Mucosa of descending colon (tissue), 3 donors: ENCODE measurements around the gene DOCK1. TPM values are rescaled to one million over a fixed set of nuclear protein-coding genes. Genes with fewer than 3 reads are reported as not detected.

Source experiments
- ATAC-seq: fragments of 200-7000 bp; cut with Tn5 transposase; one replicate; pipeline ENCODE4 v1.9.1; 2020; ENCODE audit warnings: mild to moderate bottlenecking, moderate library complexity
- DNase-seq, 3 donors: peaks; one replicate each; pipeline ENCODE4 v3.0.0-alpha.2; 2020
- H3K36me3 ChIP-seq: fragments of 200-600 bp; one replicate; pipeline ENCODE4 v1.8.0; 2021; ENCODE audit warnings: low read depth, mild to moderate bottlenecking
- H3K4me1 ChIP-seq: fragments of 200-600 bp; one replicate; pipeline ENCODE4 v1.8.0; 2021; ENCODE audit warnings: low read depth, mild to moderate bottlenecking
- H3K4me3 ChIP-seq: fragments of 200-600 bp; one replicate; pipeline ENCODE4 v1.8.0; 2021; ENCODE audit warnings: mild to moderate bottlenecking
- H3K9me3 ChIP-seq: fragments of 200-600 bp; one replicate; pipeline ENCODE4 v1.8.0; 2021; ENCODE audit warnings: mild to moderate bottlenecking
- CTCF ChIP-seq: fragments of 200-600 bp; IDR thresholded peaks from one replicate; pipeline ENCODE4 v1.8.0; 2022; ENCODE audit warnings: antibody characterized with exemption, mild to moderate bottlenecking
- intact Hi-C, 2 donors: fragments of 100-400 bp; cut with DNase I in 1 of 2; cut with micrococcal nuclease in 1 of 2; formaldehyde crosslinking; loops; one replicate each; pipeline versions ENCODE4 v1.11.0 to v1.11.1; 2022; cut with DNase I, micrococcal nuclease
- total RNA-seq, 3 donors: library from RNA; stranded (reverse); fragmentation: NEBNext Ultra II Directional in 2 of 3; extraction: Animal tissue kit (Norgen Biotek cat#: 25700) in 2 of 3; gene quantifications; one replicate each; pipeline versions ENCODE4 v1.2.1 to v1.2.4, GENCODE V29; 2021 to 2023
- donor health status: DM: no; HTN: no; CAD: no; lungs with moderate emphysema.
- donor health status: DM: no; HTN: no; CAD: no.
- donor health status: DM: no; HTN: yes; CAD: no.

Gene DOCK1
- total RNA-seq, 3 donors from 2014 or later = 56.5 to 103 (median 74.1) TPM

GRCh38 chr10:127343821-127344220, 438.6 kb downstream of the DOCK1 start:
- Histone ChIP-seq H3K9me3 (no peaks in the 10 kb centered on the region), H3K36me3 (no peaks in the 10 kb centered on the region), H3K4me1 (no peaks in the 10 kb centered on the region), H3K4me3 (no peak overlapping the region)
- intact Hi-C loops = no loop called here
- TF ChIP-seq CTCF = no peak
- no peak for DNase-seq
- no peak for ATAC-seq

- Histone ChIP-seq H3K9me3 (no peaks in the 10 kb centered on the region), H3K36me3 (no peaks in the 10 kb centered on the region), H3K4me1 (no peaks in the 10 kb centered on the region), H3K4me3 (no peak overlapping the region)
- DNase-seq = no peak
- intact Hi-C loops = no loop called here
- TF ChIP-seq CTCF = no peak
- ATAC-seq = no peak
Observed at GRCh38 chr10:127344346-127344745, 439.1 kb downstream of the DOCK1 start.

- Histone ChIP-seq H3K36me3 (no peaks in the 10 kb centered on the region), H3K4me1 (no peaks in the 10 kb centered on the region), H3K4me3 (no peak overlapping the region), H3K9me3 (no peaks in the 10 kb centered on the region)
- no peak for TF ChIP-seq CTCF
- intact Hi-C loops = no loop called here
- DNase-seq = no peak
- ATAC-seq = no peak
Observed at GRCh38 chr10:127345231-127345965, 440.2 kb downstream of the DOCK1 start.

GRCh38 chr10:127346604-127347003, 441.4 kb downstream of the DOCK1 start:
- Histone ChIP-seq H3K4me3 (no peak overlapping the region), H3K9me3 (no peaks in the 10 kb centered on the region), H3K36me3 (no peaks in the 10 kb centered on the region), H3K4me1 (no peaks in the 10 kb centered on the region)
- ATAC-seq (no peak), DNase-seq (no peak)
- TF ChIP-seq CTCF = no peak
- intact Hi-C loops = no loop called here

- intact Hi-C loops = no loop called here
- H3K4me1 ChIP-seq = no peaks in the 10 kb centered on the region
- no peak for DNase-seq
- ATAC-seq = no peak
- no peak for TF ChIP-seq CTCF
- H3K36me3 ChIP-seq = no peaks in the 10 kb centered on the region
- no peak overlapping the region for H3K4me3 ChIP-seq
- no peaks in the 10 kb centered on the region for H3K9me3 ChIP-seq
Observed at GRCh38 chr10:127347202-127347959, 442.2 kb downstream of the DOCK1 start.
